ENCODE data around the gene DTNBP1. TPM values are rescaled to one million over a fixed set of nuclear protein-coding genes. Genes with fewer than 3 reads are reported as not detected.

The DTNBP1 gene
- total and polyA plus RNA-seq, 2 of the 13 experiments (the other 11 are each of a cell fraction or from before 2014, with no cell fraction given): 6.6 to 19.1 TPM

DNA sequence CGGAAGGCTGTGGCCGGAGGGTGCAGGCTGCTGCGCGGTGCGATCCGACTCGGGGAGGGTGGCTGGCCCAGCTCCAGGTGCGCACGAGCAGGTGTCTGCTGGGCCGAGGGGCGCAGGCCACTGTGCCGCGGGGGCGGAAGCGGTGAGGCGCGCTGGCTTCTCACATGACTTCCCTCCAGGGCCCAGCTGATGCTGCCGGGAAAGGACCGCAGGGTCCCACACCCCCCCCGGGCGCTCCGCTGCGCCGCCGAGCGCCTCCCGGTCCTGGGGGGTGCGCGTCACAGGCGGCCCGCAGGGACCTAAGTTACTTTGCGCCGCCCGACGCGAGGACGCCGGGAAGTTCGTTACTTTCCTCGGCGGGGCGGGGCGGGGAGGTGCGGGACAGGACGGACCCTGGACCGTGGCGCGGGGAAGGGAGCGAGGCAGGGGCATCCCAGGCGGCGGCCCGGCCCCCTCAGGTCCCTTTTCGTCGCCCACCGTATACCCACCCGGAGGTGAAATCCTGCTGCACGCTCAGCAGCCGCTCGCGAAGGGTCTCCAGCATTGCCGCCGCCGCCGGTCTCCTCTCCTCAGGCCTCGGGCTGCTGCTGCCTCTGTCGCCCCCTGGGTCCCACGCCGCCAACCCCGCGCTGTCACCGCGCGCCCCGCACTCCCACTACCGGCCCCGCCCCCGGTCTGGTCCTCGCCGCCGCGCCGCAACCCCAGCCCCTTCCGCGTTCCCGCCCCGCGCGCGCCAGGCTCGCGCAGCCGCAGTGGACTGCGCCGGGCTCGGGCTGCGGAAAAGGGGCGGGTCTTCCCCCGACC lies at the start of gene DTNBP1 (continued):
- TF ChIP-seq, protein P1, sequence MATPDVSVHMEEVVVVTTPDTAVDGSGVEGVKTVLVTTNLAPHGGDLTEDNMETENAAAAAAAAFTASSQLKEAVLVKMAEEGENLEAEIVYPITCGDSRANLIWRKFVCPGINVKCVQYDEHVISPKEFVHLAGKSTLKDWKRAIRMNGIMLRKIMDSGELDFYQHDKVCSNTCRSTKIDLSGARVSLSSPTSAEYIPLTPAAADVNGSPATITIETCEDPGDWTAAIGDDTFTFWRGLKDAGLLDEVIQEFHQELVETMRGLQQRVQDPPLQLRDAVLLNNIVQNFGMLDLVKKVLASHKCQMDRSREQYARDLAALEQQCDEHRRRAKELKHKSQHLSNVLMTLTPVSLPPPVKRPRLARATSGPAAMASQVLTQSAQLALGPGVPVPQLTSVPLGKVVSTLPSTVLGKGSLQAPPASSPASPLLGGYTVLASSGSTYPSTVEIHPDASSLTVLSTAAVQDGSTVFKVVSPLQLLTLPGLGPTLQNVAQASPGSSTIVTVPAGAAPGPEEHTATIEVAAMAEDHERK (CRISPR knock-in tag; IDR thresholded peaks at IDR 0.05; ENCODE audit: low read depth): no peak
- TF ChIP-seq ZNF644 (CRISPR knock-in tag; IDR thresholded peaks at IDR 0.05; ENCODE audit: low read depth) (no peak), ZNF567 (CRISPR knock-in tag; IDR thresholded peaks at IDR 0.05; ENCODE audit: borderline replicate concordance) (0 out of 2 replicates have a peak, but pooled peaks have one; percentile 23), ISX (CRISPR knock-in tag; conservative IDR thresholded peaks at IDR 0.05) (0 out of 2 replicates have a peak, but pooled peaks have one; percentile 22), NFIC (IDR thresholded peaks at IDR 0.05; ENCODE audit: low read length) (no peak), ZNF724P (CRISPR knock-in tag; IDR thresholded peaks at IDR 0.05; ENCODE audit: borderline replicate concordance) (no peak; the same call in 1 of the 2 replicates), CBX5 (CRISPR knock-in tag; IDR thresholded peaks at IDR 0.05; ENCODE audit: borderline replicate concordance) (0 out of 2 replicates have a peak, but pooled peaks have one; percentile 25), ZNF766 (CRISPR knock-in tag; IDR thresholded peaks at IDR 0.05; ENCODE audit: borderline replicate concordance) (0 out of 2 replicates have a peak, but pooled peaks have one; percentile 16), ZNF136 (CRISPR knock-in tag; IDR thresholded peaks at IDR 0.05; ENCODE audit: low read depth) (no peak), SIN3B (IDR thresholded peaks at IDR 0.05; ENCODE audit: low read length) (no peak), MED1 (CRISPR knock-in tag; IDR thresholded peaks at IDR 0.05) (no peak), ZNF678 (CRISPR knock-in tag; IDR thresholded peaks at IDR 0.05) (no peak; the same call in 1 of the 2 replicates), PAWR (CRISPR knock-in tag; IDR thresholded peaks at IDR 0.05; ENCODE audit: borderline replicate concordance) (peak; percentile 64; the same call in 1 of the 2 replicates), FOXA3 (CRISPR knock-in tag; IDR thresholded peaks at IDR 0.05) (no peak)
- TF ChIP-seq, protein P2, sequence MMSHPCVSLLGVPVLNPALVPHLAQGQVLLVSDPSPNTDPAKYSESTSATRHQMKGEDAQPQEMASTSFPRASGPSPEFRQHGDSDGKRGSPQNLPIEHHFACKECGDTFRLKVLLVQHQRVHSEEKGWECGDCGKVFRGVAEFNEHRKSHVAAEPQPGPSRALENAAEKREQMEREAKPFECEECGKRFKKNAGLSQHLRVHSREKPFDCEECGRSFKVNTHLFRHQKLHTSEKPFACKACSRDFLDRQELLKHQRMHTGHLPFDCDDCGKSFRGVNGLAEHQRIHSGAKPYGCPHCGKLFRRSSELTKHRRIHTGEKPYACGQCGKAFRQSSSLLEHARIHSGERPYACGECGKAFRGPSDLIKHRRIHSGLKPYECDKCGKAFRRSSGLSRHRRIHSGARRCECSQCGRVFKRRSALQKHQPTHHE (CRISPR knock-in tag; IDR thresholded peaks at IDR 0.05; ENCODE audit: borderline replicate concordance): peak; percentile 93; the same call in 1 of the 2 replicates
- TF ChIP-seq, protein P3, sequence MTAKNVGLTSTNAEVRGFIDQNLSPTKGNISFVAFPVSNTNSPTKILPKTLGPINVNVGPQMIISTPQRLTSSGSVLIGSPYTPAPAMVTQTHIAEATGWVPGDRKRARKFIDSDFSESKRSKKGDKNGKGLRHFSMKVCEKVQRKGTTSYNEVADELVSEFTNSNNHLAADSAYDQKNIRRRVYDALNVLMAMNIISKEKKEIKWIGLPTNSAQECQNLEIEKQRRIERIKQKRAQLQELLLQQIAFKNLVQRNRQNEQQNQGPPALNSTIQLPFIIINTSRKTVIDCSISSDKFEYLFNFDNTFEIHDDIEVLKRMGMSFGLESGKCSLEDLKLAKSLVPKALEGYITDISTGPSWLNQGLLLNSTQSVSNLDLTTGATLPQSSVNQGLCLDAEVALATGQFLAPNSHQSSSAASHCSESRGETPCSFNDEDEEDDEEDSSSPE (CRISPR knock-in tag; IDR thresholded peaks at IDR 0.05): peak; percentile 88; the same call in 1 of the 2 replicates
- TF ChIP-seq, protein P4, sequence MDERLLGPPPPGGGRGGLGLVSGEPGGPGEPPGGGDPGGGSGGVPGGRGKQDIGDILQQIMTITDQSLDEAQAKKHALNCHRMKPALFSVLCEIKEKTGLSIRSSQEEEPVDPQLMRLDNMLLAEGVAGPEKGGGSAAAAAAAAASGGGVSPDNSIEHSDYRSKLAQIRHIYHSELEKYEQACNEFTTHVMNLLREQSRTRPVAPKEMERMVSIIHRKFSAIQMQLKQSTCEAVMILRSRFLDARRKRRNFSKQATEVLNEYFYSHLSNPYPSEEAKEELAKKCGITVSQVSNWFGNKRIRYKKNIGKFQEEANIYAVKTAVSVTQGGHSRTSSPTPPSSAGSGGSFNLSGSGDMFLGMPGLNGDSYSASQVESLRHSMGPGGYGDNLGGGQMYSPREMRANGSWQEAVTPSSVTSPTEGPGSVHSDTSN (CRISPR knock-in tag; IDR thresholded peaks at IDR 0.05): no peak
- TF ChIP-seq, protein P5, sequence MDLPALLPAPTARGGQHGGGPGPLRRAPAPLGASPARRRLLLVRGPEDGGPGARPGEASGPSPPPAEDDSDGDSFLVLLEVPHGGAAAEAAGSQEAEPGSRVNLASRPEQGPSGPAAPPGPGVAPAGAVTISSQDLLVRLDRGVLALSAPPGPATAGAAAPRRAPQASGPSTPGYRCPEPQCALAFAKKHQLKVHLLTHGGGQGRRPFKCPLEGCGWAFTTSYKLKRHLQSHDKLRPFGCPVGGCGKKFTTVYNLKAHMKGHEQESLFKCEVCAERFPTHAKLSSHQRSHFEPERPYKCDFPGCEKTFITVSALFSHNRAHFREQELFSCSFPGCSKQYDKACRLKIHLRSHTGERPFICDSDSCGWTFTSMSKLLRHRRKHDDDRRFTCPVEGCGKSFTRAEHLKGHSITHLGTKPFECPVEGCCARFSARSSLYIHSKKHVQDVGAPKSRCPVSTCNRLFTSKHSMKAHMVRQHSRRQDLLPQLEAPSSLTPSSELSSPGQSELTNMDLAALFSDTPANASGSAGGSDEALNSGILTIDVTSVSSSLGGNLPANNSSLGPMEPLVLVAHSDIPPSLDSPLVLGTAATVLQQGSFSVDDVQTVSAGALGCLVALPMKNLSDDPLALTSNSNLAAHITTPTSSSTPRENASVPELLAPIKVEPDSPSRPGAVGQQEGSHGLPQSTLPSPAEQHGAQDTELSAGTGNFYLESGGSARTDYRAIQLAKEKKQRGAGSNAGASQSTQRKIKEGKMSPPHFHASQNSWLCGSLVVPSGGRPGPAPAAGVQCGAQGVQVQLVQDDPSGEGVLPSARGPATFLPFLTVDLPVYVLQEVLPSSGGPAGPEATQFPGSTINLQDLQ (CRISPR knock-in tag; IDR thresholded peaks at IDR 0.05): peak; percentile 91; the same call in 1 of the 2 replicates
- TF ChIP-seq, protein P6, sequence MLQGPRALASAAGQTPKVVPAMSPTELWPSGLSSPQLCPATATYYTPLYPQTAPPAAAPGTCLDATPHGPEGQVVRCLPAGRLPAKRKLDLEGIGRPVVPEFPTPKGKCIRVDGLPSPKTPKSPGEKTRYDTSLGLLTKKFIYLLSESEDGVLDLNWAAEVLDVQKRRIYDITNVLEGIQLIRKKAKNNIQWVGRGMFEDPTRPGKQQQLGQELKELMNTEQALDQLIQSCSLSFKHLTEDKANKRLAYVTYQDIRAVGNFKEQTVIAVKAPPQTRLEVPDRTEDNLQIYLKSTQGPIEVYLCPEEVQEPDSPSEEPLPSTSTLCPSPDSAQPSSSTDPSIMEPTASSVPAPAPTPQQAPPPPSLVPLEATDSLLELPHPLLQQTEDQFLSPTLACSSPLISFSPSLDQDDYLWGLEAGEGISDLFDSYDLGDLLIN (CRISPR knock-in tag; IDR thresholded peaks at IDR 0.05; ENCODE audit: borderline replicate concordance): peak; percentile 47; the same call in 1 of the 2 replicates

Measured in HepG2 (cell line).